Measurements from ENCODE around the gene FAIM2.

FAIM2 gene

DNA sequence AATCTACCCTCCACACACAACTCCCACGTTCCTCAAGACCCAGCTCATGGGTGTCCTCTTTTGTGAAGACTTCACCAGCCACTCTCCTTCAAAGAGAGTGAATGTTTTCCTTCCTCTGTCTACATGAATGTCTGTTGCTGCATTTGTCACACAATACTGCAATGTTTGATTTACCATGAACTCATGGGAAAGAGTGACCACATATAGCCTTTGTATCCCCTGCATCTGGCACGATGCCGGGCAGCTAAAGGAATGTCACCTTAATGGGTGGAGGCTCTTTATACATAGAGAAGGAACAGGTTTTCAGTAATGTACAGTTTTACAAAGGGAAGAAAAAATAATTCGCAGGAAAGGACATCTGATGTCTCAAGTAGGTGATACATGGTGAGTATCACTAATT lies 48.7 kb downstream of the FAIM2 start:
- no peak for DNase-seq

DNA sequence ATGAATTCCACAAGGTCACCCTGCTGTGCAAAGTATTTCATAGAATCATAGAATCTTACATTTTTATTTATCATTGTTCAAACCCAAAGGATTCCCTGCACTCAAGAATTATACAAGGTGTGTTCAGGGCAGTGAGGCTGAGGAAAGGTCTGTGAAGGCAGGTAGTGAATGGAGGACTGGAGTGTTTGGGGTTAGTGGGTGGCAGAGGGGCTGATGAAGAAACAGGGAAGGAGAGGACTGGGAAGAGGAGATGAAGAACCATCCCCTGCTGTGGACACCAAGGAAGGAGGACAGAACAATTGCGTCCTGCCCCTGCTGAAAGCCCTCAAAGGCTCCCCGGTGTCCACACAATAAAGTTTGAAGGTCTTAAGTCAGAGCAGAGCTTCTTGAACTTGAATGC lies 50.0 kb downstream of the FAIM2 start:
- no peak for DNase-seq

DNA sequence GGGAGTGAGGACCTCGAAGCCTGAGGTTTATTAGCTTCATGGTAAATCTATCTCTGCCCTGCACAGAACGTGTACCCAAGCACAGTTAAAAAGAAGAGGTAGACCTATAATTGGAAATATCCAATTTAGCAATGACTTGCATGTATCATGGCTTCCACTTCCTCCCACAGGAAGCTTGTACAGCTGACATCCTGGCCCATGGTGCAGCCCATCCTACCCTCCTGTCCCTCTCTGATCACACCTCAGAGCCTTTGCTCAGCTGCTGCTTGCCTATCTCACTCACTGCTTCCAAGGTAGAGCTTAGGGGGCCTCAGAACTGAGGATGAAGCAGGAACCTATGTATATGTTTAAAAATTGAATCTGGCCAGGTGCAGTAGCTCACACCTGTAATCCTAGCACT lies 56.5 kb downstream of the FAIM2 start:
- DNase-seq, result no peak

DNA sequence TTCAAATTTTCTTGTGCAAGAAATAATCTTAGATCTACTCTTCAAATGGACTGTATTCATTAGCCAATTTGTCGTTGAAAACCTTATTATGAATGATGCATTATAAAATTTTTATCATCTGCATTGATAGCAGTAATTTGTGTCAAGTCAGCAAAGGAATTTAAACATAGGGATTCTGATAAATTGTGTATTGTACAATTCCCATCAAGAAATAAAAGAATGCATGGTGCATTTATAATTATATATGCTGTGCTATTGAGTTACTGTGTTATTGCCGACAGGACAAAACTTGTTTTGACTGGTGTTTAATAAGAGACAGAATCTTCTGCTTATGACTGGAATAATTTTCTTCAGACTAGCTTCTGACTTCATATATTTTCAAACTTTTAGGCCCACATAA lies 57.7 kb downstream of the FAIM2 start:
- no peak for DNase-seq

DNA sequence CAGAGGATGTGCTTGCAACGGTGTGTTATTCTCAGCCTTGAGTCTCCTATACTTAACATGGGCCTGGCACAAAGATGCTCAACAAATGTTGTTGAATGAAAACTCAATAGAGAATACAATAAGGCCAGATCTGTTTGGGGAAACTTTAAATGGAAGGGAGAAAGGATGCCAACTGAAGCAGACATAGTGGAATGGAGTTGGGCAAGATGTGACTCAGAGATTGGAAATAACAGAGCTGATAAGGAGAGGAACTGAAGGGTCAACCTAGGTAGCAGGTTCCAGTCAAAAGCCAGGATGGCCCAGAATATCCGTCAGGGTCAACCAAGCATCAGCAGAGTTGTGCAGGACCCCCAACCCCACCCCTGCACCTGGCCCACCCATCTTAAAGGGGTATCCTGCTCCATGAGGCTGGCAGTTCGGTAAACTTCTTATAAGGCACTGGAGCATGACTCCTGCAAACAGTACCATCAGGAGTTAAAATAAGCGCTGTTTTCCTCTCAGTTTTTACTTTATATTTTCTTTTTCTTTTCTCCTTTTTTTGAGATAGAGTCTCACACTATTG lies 59.7 kb downstream of the FAIM2 start:
- DNase-seq, result no peak

DNA sequence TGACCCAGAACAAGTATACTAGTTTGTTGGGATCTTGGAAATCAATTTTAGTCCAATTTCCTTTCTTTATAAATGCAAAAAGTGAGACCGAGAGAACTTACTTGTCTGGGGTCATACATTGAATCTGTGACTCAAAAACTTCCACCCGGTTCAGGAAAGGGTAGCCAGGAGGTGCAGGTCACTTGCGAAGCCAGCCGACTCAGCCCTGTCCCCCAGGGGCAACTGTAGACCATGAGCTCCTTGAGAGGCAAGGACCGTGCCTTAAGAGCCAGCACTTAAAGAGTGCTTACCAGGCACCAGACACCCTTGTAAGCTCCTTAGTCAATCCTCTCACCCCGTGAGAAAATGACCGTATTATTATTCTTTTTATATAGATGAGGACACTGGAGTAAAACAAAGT lies 60.3 kb downstream of the FAIM2 start:
- DNase-seq, result no peak

DNA sequence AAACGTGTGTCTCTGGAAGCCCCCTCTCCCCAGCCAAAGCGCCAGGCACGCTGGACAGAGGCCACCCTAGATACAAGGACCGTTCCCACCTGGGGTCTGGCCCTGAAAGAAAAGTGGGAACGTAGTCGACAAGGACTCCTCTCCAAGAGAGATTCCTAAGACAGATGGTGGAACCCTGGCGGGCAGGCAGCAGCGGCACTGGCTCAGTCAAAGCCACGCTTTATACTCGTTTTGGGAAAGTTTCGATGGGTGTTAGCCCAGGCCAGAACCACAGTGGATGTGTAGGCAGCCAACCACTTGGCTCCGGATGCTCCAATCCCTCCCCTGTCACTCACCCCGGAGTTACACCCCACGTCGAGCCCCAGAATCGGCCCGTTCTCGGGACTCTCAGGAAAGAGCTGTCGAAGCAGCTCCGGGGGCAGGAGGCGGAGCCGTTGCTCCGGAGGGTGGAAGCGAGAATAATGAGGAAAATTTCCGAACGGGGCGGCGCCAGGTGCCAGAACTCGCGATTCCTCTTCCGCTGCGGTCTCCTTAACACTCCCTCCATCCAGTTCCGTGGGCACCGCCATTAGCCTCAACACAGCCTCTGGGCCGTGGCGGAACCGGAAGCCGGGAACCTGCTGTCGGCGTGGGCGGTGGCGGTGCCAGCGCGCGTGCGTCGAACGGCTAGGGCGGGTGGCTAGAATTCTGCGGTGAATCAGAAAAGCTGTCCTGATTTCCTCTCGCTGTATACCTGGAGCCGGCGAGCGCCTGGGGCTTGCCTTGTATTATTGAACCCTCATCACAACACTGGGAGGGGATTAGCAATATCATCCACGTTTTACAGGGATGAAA lies 61.0 kb downstream of the FAIM2 start, which contains the start of gene BCDIN3D:
Gene BCDIN3D, minus strand, starts transcription at position 588 of the 834 bp plus-strand sequence. Its CDS starts 19 bp downstream, at position 569.
- peak; percentile 78 to 84 for DNase-seq

DNA sequence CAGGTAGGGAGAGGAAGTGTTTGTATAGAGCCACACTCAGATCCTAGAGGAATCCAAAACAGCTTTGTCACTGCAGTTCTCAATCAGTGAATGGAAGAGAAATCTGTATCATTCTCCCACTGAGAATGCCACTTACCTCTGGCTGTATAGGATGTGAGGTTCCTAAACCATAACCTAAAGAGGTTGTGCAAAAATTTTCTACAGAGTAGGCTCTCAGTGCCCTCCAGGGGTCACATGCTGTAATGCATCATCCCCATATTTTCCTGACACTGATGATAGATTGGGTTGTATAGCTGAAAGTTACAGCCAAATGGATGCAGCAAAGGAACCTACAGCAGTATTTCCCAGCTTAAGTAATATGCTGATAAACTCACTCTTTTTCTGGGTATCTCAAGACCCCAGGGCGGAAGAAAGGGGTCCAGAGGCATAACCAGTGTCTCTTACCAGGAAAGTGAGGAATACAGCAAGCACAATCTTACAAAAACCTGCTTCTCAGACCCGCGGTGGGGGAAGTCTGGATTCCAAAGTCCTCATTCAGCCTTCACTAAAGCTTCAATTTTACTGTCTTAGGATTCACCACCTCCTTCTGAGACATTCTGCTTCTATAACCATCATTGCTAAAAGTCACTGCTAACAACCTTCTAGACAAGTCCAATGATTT lies 64.6 kb downstream of the FAIM2 start:
- peak; percentile 65 to 72 for DNase-seq

DNA sequence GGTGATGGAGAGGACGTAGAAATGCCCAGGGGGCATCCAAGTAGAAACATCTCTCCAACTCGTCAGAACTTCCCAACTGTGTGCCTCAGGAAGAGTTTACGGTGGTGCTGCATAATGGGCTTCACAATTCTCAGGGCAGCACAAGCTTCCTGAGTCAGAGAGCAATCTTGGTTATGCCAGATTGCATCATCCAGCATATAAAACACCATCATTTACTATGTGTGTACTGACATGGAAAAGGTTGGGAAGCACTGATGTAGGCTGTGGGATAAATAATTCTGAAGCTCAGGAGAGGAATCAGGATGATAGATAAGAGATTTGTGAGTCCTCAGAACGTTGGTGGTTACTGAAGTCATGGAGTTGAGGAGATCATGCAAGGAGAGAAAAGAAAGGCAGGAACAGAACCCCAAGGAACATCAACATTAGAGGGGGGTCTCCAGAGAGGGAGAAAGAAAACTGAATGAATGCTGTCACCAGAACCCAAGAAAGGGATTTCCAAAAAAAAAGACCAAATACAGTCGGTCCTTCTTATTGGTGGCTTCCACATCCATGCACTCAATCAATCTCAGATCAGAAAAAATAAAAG lies 70.8 kb downstream of the FAIM2 start:
- no peak for DNase-seq

DNA sequence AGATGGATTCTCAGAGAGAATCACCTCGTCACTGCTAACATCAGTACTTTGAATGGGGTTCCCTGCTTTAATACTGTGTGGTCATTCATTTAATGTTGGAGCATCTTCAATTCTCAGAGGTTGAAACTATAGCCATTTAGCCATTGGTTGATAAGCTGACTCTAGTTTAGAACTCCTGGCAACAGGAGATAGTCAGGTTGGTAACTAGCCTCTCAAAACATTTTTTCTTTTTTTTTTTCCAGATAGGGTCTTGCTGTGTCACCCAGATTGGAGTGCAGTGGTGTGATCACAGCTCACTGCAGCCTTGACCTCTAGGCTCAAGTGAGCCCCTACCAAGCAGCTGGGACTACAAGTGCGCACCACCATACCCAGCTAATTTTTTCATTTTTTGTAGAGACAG lies 72.0 kb downstream of the FAIM2 start:
- DNase-seq, result no peak

DNA sequence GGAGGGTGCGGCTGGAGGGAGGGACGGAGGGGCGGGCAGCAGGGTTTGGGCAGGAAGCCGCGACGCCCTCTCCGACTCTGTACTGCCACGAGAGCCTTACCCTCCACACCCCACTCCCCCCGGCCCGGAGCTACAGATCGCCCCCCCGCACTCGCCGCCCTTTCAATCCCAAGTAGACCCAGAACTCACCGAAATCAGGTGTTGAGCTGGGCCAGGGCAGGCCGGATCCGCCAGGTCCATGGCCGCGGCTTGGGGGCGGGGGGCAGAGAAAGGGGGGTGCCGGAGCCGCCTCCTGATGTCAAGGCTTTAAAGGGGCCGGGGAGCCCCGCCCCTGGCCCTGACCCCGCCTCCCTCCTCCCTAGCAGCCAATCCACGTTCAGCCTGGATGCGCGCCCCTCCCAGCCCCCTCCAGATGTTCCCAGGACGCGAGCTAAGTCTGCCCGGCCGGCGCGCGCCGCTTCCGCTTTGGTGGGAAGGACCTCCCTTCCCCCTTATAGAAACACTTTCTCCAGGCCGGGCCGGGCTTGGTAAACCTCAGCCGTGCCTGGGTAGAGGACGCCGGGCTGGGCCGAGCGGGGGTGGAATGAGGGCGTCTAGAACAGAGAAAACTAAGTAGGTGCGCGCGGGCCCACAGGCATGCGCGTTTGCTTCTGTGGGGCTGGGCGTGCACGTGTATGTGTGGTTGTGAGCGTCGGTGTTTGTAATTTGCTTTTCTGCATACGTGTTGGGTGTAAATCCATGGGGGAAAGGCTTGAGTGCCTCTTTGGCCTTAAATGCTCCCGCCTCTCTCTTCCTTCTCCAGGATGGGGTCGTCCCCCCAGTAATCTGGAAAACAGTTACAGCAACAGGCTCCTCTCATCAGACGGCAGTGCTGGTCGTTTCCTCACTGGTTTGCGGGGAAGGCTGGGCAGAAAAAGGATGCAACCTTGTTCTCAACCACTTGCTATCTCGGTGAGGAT lies 75.3 kb downstream of the FAIM2 start, which contains the start of gene NCKAP5L:
Gene NCKAP5L, minus strand, starts transcription at position 281 of the 959 bp plus-strand sequence. CDS start 24,369 bp downstream, outside the sequence.
- DNase-seq, result peak; percentile 87 to 92

DNA sequence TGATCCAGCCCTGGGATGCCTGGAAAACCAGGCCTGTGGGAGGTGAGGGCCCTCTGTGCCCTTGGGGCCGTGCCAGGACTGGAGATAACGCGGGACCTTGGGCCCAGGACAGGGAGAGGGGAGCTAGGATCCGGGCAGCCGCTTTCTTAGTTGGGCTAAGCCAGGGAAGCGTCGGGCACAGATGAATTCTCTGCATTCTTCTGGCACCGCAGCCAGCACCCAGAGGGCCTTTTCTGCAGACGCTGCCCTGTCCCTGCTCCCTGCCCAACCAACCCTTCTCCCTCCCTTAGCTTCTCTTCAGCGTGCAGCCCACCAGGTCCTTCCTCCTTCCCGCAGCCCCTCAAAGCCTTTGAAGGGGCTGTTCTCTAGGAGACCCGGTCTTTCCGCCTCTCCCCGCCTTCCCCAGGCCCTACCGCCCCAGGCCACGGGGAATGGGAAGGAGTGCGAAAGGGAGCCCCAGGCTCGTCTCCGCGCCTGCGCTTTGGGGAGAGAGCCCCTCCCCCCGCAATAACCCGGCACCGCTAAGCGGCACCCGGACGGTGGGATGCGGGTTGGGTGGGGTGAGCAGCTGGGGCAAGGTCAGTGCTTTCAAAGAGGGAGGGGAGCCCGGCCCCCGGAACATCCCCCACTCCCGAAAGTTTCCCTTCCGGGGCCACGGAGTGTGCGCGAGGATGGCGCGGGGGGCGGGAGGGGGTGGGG lies 76.2 kb downstream of the FAIM2 start:
- peak in 1 of 2 experiments; percentile 21 for DNase-seq

DNA sequence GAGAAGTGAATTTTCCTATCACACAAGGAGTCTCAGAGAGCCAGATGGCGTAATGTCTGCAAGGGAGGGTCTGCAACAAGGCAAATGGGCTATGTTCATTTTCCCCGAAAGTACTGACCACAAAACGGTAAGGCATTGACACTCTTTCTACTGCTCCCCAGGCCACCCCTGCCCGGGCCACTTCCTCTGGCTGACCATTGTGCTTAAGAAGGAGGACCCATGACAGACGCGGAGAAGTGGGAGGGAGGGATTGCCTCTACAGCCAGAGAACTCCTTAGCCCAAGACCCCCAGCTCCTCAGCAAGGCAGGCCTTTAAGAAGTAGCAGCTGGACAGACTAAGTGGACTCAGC lies 76.7 kb downstream of the FAIM2 start:
- no peak for DNase-seq

DNA sequence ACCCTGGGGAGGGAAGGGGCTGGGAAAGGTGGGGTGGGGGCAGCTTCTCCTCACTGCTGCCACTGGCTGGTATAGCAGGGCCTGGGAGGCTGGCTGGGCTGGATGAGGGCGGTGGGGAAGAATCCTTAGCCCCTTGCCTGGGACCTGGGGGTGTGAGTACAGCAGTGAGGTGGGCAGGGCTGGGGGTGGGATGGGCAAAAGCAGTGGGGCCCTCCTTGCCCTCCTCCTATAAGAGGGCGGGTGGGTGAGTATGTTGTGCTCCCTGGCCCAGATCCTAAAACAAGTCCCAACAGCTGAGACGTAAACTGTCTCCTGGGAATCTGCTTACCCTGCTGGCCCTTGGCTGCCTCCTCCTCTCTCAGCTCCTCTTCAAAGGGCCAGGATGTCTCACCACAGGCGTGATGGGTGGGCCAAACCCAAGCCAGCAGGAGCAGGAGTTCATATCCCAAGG lies 77.7 kb downstream of the FAIM2 start:
- no peak for DNase-seq

DNA sequence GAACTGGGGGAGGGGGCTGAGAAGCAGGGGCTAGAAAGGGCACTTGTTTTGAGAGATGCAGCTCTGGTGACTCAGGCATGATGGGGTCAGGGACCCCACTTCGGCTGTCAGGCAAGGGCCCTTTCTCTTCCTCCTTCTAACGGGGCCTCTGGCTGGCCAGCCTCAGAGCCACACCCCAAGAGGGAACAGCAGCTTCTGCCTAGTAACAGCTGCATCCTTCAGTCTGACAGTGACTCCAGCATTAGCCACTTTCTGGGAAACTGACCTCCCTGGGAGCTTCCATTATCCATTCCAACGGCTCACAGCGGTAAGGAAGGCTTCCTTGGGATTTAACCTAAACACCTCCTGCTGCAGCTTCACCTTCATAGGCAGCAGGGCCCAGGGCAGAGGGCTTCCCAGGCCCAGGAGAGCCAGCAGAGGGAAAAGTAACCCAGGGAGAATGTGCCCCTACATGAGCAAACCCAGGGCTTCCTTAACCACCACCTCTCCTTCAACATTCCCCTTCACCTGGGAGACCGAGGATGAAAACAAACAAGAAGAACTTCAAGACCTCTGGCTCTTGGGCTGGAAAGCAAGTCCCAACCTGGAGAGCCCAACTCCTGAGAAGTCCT lies 78.2 kb downstream of the FAIM2 start:
- DNase-seq, result peak; percentile 40 to 57

DNA sequence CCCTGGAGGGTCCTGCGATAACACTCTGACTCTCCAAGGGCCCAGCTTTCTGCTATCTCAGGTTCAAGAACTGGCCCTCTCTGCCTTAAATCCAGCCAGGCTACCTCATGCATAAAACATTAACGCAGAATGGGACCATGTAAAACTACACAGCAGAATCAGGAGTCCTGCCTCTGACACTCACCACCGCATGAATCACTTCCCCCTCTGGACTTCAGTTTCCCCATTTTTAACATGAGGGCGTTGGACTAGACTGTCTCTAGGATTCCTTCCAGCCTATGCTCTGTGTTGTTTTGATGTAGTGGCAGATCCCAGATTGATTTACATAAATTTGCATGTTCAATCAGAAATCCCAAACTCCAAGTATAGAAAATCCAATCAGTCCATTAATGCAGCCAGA lies 78.8 kb downstream of the FAIM2 start:
- DNase-seq, result peak; percentile 85 to 86

DNA sequence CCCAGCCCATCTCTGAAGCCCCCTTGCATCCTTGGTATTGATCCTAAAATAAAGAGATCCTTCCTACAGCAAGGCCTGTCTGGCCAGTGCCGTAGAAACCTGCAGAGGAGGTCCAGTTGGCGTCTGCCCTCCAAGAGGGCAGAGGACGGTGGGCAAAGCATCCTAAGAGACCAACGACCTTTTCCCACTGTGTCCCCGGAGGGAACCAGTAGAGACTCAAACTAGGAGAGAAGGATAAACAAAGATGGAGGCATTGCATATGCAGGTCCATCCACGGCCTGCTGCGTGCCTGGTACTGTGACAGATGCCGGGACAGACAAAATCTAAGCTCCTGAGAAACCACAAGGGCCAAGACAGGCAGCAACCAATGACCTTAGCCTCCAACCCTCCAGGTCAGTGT lies 79.3 kb downstream of the FAIM2 start:
- no peak for DNase-seq

DNA sequence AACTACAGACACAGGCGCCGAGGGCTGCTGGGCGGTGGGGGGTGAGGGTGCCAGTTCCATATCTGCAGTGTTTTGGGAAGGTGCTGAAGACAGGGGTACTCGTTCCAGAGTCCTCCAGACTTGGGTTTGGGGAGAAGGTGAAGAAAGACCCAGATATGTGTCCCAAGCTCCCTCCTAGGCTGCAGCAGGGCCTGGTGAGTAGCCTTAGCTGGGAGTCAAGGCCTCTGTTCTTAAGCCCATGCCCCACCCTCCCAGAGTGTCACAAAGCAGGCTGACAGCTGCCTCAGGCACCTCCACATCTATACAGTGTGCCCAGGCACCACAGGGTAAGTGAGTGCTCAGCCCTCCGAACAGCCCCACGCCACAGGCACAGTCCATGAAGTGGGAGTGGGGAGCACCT lies 79.7 kb downstream of the FAIM2 start:
- no peak for DNase-seq

DNA sequence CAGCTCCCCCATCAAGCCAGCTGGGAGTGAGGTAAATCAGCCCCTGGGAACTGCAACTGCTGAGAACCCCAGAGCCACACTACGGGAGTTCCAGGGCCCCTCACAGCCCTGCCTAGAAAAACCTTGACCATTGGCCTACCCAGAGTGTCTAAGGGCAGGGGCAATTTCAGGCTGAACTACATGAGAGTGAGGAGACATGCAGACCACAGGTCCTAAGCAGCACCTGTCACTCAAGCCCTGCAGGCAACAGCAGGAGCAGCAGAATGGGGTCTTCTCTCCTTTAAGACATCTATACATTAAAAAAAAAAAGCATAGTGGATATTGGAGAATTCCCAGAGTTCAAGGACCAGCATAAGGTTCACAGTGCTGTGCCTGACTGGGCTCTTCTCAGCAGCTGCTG lies 80.3 kb downstream of the FAIM2 start:
- no peak for DNase-seq

DNA sequence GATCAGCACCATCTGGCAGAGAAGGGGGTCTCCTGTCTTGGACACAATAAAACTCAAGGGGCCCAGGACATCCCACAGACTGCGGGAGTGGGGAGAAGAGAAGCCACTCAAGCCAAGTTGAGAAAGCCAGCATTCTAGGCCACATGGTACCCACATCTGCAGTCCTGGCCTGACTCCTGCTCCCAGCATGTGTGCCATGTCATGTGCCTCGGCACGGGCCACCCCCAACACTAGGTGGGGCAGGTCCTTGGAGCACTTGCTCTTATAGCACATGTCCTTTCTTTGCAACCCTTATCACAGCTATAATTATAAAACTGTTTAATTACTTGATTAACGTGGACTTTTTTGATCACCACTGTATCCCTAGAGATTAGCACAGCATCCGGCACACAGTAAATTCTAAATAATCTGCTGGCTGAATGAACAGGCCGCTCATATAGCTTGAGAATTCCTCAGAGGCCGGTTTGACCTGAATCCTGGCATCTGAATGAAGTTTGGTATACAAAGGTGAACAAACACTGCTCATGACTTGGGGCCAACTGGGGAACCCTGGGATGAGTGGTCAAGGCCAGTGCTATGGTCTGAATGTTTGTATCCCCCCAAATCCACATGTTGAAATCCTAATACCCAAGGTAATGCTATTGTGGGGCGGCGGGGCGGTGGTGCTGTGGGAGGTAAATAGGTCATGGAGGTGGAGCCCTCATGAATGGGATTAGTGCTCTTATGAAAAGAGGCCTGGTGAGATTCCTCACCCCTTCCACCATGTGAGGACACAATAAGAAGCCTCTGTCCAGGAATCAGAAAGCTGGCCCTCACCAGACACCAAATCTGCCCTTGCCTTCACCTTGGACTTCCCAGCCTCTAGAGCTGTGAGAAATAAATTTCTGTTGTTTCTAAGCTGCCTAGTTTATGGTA lies 82.1 kb downstream of the FAIM2 start:
- no peak for DNase-seq
